HCEC 1CT (cell line): ENCODE results near the gene RNF43.

Experiments used
- DNase-seq: peaks from one replicate; pipeline ENCODE4 v3.0.0-alpha.2; 2017

The RNF43 gene

GRCh38 chr17:58417300-58418092, at the start of gene RNF43:
TSS of gene RNF43 (minus strand) at chr17:58417534. CDS start at chr17:58415577, 1,957 bp downstream.
- peak; percentile 61 for DNase-seq

DNA sequence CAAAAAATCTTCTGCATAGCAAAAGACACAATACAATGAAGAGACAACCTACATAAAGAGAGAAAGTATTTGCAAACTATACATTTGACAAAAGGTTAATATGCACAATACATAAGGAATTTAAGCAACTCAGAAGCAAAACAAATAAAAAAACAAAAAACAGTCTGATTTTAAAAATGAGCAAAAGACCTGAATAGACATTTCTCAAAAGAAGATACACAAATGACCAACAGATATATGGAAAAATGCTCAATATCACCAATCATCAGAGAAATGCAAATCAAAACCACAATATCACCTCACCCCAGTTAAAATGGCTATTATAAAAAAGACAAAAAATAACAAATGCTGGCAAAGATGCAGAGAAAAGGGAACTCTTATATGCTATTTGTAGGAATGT, 38.2 kb upstream of the RNF43 start:
- DNase-seq, result no peak

DNA sequence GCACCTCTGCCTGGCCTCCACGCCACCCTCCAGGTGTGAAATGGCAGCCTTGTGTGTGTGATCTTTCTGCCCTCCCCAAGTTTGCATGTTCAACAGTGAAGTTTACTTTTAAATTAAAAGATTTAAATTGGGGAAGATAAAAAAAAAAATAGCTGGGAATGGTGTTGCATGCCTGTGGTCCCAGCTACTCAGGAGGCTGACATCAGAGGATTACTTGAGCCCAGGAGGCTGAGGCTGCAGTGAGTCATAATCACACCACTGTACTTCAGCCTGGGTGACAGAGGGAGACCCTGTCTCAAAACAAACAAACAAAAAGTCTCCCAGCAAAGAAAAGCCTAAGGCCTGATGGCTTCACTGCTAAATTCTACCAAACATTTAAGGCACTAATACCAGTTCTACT, 35.4 kb upstream of the RNF43 start:
- no peak for DNase-seq

GRCh38 chr17:58447039-58447975, 30.0 kb upstream of the RNF43 start:
- DNase-seq, result peak; percentile 71

DNA sequence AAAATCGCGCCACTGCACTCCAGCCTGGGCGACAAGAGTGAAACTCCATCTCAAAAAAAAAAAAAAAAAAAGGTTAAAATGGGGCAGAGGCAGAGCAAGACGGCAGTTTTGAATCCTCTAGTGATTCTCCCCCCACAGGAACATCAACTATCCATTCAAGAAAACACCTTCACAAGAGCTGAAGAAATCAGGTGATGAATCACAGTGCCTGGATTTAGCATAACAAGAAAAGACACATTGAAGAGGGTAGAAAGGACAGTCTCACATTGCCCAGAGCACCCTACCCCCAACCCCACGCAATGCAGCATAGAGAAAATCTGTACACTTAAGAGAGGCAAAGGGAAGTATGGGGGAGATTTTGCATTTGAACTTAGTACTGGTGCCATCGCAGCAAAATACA, 28.8 kb upstream of the RNF43 start:
- DNase-seq, result no peak

GRCh38 chr17:58436805-58437239, 19.5 kb upstream of the RNF43 start:
- DNase-seq, result no peak

DNA sequence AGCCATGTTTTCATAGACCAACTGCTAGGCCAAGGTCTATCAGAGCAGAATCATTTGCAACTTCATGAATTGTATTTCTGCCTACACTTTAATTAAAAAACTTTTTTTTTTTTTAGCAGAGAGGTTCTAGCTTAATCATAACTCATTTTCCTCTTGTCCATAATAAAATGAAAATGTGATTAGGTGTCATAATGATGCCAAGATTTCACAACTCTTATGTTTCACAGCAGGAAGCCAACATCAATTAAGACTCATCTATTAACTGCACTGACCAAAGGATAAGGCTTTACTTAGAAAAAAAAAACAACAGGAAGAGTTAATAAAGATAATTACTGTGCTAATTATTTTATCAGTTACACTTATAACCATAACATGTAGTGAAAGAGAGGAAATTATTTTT, 18.9 kb upstream of the RNF43 start:
- DNase-seq, result no peak

- DNase-seq, result no peak
These were observed 15.7 kb upstream of the RNF43 start for GRCh38 chr17:58432806-58433573.

- no peak for DNase-seq
These were observed 10.5 kb upstream of the RNF43 start for GRCh38 chr17:58427807-58428206.

- DNase-seq, result no peak
These were observed 4.4 kb upstream of the RNF43 start for GRCh38 chr17:58421711-58422110.

DNA sequence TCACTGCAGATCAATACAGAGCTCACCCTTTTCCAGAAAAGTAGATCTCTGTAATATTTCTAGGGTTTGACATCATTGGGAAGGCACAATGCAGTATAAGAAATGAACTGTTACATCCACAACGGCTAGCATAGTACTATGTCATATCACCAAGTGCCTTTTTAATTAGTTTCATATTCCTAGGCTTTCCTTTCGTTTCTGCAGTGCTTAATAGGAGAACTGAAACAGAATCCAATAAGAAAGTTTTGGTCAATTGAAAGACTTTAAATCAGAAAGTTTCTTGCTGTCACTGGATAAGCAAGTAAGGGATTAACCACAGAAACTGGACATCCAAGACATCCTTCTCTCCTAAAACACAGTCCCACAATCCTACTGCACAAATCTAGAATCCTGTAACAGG, 3.5 kb upstream of the RNF43 start:
- DNase-seq, result no peak

DNA sequence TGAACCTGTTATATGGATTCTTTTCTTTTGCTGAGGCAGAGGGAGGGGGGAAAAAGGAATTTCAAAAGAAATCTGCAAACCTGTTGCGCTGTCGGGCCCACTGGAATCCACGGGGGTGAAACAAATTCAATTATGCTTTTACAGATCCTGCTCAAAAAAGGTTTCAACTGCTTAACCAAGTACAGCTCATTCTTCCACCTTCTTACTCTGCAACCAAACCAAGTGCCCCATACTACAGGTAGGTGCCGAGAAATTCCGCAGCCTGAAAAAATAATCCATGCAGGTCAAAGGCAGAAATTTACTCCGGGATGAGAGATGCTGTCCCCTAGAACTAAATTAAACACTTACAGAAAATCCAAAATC, 416 bp downstream of the RNF43 start:
- no peak for DNase-seq

GRCh38 chr17:58416396-58416795, 938 bp downstream of the RNF43 start:
- no peak for DNase-seq

GRCh38 chr17:58415371-58416055, 1.8 kb downstream of the RNF43 start:
- no peak for DNase-seq

- no peak for DNase-seq
These were observed 2.7 kb downstream of the RNF43 start for GRCh38 chr17:58414596-58414997.

- no peak for DNase-seq
These were observed 3.6 kb downstream of the RNF43 start for GRCh38 chr17:58413684-58414083.

GRCh38 chr17:58412961-58413586, 4.3 kb downstream of the RNF43 start:
- no peak for DNase-seq

DNA sequence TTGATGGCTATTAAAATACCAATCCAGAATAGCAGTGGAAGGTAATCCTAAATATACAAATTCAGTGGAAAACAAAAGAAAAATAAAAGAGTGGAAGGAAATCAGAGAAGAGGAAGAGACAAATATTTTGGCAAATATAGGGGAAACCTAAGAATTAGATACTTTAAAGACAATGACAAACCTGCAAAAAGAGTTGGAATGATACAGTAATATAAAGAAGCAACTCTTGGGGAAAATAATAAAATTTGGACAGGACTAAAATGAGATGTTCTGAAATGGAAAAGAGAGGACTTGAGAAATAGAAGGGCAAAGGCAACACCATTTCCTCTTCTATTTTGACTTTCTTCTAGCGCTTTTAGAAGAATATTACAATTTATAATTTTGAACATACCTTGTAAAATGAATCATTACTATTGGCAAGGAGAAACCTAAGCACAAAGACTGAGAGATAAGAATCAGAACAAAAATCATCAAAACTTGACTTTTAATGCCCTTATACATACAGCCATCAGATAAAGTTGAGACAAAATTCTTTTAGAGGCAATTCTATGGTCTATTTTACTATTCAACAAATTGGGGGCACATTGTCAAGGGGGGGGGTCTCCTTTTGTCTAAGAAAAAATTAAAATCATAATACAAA, 5.2 kb downstream of the RNF43 start:
- DNase-seq, result no peak

DNA sequence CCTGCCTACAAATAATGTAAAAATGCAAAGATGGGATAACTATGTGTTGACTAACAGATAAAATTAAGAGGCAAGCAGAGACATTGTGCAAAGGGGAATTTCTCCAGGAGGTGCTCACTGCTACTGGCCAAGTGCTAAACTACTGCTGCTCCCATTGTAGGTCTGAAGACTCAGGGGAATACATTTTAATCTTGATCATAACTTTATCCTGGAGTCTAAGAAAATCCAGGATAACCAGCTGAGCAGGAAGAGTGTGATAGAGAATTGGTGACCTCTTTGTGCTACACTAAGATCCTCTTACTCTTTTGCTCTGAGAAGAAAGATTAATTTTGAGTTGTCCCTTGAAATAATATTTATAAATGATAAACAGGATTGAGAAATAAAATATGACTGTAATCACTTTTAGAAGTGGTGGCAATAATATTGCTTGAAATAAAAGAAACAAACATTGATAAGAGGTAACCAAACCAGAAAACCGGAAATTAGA, 5.9 kb downstream of the RNF43 start:
- no peak for DNase-seq

DNA sequence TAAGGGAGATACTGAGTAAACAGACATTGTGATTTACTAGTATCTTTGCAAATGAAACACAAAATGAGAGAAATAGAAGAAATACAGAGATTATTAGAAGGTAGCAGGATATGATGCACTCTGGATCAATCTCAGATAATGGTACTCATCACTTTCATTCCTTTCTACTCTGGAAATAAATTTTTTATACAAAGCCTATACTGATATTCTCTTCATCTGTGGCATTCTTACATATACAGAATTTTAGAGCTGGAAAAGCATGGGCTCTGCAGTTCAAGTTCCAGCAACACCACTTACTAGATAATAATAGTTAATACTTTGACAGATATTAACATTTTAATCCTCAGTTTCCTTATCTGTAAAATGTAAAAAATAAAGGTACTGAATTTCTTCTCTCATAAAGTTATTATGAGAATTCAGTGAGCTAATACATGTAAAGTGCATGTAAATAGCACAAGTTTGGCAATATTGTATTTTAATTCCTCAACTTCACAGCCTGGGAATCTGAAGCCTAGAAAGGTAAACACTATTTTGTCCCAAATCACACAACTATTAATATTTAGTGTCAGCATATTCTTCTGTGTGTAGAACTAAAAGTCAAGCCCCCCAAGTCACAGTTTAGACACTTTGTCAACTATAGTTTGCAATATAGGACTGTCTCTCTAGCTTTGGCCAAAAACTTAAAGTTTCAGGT, 6.5 kb downstream of the RNF43 start:
- DNase-seq, result no peak

DNA sequence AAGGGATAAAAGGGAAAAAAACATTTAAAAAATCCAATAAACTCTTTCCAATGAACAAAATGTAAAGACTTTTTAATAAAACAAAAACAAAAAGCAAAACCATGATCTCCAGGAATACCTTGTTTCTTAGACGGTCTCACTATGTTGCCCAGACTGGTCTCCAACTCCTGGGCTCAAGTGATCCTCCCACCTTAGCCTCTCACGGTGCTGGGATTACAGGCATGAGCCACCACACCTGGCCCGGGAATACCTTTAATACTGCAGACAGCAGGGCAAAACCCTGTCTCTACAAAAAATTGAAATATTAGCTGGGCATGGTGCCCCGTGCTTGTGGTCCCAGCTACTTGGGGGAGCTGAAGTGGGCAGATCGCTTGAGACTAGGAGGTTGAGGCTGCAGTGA, 7.9 kb downstream of the RNF43 start:
- no peak for DNase-seq
